ENCODE results near the gene FASTK.

FASTK gene

GRCh38 chr7:151117565-151117964, 37.0 kb upstream of the FASTK start:
- no peak for DNase-seq

- no peak for DNase-seq
Observed at GRCh38 chr7:151116603-151117440, 36.2 kb upstream of the FASTK start.

- DNase-seq = no peak
Observed at GRCh38 chr7:151115836-151116418, 35.3 kb upstream of the FASTK start.

- no peak for DNase-seq
Observed at GRCh38 chr7:151115121-151115835, 34.7 kb upstream of the FASTK start.

GRCh38 chr7:151114151-151115090, 33.8 kb upstream of the FASTK start:
- DNase-seq = no peak

- no peak for DNase-seq
Observed at GRCh38 chr7:151113344-151114150, 32.9 kb upstream of the FASTK start.

- peak; percentile 61 to 69 for DNase-seq
Observed at GRCh38 chr7:151110941-151111645, 30.5 kb upstream of the FASTK start.

GRCh38 chr7:151110236-151110940, 29.8 kb upstream of the FASTK start:
- DNase-seq = no peak

GRCh38 chr7:151109094-151110048, 28.8 kb upstream of the FASTK start:
- no peak for DNase-seq

- peak; percentile 94 to 96 for DNase-seq
Observed at GRCh38 chr7:151107882-151108281, 27.3 kb upstream of the FASTK start.

GRCh38 chr7:151104411-151105235, 24.0 kb upstream of the FASTK start:
- no peak for DNase-seq

- no peak for DNase-seq
Observed at GRCh38 chr7:151103973-151104372, 23.4 kb upstream of the FASTK start.

- DNase-seq = no peak
Observed at GRCh38 chr7:151102991-151103390, 22.4 kb upstream of the FASTK start.

- no peak for DNase-seq
Observed at GRCh38 chr7:151101621-151102396, 21.2 kb upstream of the FASTK start.

- no peak for DNase-seq
Observed at GRCh38 chr7:151100921-151101320, 20.3 kb upstream of the FASTK start.

GRCh38 chr7:151099486-151100211, 19.0 kb upstream of the FASTK start:
- DNase-seq = no peak

Measured in NCI-H524 (cell line).